OCI-M1 (cell line): ENCODE measurements around the gene LYST.
"Not testable (repeated sequence)": the region's sequence is repeated elsewhere in the genome, so short reads cannot be mapped to it uniquely, and the experiment has no call there.

Experiments used
- DNase-seq: peaks from one replicate; lab custom pipeline; 2025; lab: John Stamatoyannopoulos, UW

LYST gene

DNA sequence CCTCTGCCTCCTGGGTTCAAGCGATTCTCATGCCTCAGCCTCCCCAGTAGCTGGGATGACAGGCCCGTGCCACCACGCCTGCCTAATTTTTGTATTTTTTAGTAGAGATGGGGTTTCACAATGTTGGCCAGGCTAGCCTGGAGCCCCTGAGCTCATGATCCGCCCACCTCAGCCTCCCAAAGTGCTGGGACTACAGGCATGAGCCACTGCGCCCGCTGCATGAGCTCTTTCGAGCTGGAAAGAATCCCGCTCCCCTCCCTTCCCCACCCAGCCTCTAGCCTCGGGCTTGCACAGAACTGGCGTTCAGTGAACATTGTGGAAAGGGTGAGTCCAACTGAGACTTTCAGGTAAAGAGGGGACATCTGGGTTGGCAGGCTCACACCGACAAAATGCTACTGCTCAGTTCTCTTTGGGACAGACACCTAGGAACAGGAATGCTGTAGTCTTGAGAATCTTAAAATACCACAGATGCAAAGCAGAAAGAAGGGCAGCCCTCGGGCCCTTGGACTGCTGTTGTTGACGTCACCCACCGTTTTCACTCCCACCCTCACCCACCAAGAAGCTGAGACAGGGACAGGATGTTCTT lies 207.4 kb downstream of the LYST start:
- no peak for DNase-seq

DNA sequence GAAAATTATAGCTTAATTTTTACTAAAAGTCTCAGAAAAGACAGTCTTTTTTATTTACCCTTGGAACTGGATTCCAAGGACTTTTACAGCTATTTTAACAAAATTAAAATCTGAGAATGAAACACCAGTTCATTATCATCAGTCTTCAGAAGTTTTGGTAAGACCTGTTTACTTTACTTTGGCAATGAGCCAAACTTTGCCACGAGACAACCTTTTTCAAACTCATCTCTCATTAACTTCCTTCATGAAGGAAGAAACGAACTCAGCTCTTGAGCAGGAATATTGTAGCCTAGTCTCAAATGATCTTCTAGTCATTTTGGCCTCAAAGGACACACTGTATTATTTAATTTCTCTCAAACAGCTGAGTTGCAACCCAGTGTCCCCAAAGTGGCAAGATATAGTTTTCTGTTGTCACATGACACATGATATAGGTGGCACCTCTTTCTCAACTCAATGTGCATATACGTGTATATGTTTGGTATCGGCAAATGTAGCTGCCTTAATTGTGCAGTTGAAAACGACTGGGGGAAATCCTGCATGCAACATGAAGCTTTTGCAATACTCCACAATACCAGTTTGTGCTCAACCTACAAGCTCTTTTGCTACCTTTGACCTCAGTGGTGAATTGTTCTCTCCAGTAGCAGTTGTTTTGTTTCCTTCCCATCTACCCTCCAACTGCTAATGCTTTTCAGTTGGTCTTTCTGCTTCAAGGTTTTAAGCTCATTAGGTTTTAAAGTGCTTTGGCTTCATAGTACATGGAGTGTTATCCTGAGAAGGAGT lies 208.8 kb downstream of the LYST start:
- peak; percentile 26 for DNase-seq

- no peak for DNase-seq
Observed at GRCh38 chr1:235657269-235657668, 209.4 kb downstream of the LYST start.

DNA sequence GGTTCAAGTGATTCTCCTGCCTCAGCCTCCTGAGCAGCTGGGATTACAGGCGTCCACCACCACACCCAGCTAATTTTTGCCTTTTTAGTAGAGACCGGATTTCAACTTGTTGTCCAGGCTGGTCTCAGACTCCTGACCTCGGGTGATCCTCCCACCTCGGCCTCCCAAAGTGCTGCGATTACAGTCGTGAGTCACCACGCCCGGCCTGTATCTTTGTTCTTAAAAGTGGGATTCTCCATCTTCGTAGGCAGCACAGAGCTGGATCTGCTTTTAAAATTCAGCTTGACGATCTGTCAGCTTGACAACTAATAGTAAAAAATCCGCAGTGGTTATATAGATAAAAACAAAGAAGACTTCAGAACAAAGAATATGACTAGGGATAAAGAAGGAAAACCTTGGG lies 214.3 kb downstream of the LYST start:
- no peak for DNase-seq

DNA sequence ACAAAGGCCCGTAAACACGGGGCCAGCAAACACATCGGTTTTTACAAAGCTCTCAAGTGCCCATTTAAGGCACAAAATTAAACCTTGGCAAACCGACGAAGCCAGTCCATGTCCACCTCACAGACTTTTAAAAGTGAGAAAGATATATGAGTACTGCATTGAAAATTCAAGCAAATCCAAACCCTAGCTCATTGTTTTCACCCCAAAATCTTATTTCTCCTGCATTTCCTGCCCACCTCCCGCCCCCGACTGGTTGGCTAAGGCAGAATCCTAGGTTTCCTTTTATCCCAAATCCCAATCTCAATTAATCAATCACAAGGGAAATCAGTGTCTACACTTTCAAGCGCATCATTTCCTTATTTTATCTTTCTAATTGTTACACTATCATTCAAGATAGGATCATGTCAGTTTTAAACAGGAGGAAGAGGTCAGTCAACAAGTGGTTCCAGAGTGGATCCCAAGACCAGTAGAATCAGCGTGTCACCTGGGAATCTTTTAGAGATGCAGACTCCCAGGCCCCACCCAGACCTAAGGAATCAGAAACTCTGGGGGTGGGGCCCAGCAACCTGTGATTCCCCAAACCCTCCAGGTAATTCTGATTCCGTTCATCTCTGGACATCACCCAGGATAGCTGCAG lies 215.4 kb downstream of the LYST start:
- no peak for DNase-seq

GRCh38 chr1:235650341-235651169 lies 216.2 kb downstream of the LYST start:
- DNase-seq, result no peak

- no peak for DNase-seq
Observed at GRCh38 chr1:235649368-235650163, 217.1 kb downstream of the LYST start, which contains the start of gene GNG4. GNG4 (minus strand) TSS chr1:235649784; CDS start chr1:235583838, 65,946 bp downstream.

DNA sequence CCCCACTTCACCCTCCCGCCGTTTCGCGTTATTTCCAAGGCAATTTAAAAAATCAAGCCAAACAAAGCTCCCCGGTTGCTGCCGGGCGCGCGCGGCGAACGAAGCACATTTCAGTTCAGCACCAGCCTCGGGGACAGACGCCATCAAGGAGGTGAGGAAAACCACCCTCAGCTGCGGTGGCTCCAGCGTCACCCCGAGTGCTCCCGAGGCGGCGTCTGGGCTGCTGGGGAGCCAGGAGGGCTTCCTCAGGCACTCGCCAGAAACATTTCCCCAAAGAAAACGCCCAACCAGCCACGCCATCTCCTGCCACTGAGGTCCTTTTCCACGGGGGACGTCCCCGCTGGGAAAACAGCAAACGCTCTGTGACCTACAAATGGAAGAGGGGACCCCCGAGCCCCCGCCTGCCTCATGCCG lies 217.7 kb downstream of the LYST start:
- DNase-seq, result no peak

GRCh38 chr1:235648407-235648907 lies 218.2 kb downstream of the LYST start:
- no peak for DNase-seq

DNA sequence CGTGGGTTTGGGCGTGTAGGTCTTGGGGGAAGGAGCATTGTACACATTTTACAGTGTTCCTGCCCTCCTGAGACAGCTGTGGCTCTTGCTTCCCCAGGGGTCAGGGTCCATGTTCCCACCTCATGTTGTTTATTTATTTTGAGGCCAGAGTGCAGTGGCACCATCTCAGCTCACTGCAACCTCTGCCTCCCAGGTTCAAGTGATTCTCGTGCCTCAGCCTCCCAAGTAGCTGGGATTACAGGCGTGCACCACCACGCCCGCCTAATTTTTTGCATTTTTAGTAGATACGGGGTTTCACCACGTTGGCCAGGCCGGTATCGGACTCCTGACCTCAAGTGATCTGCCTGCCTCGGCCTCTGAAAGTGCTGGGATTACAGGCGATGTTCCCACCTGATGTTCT lies 219.2 kb downstream of the LYST start:
- DNase-seq, result not testable (repeated sequence)

DNA sequence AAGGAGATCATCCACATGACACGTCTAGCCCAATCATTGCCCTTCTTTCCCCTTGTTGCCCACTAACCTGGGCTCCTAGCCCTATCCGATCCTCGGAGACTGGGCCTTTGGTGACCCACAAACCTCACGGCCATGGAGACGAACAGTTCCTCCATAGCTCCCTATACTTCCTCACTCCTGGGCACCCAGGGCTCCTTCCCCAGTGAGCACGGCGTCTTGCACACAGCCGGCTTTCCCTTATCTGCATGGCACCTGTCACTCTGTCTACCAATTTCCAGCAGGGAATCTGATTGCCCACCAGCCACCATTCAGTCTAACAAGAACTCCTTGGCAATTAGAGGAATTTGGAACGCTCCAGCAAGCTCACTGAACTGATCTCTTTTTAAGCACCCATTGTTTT lies 220.2 kb downstream of the LYST start:
- DNase-seq, result no peak

GRCh38 chr1:235644693-235645305 lies 221.9 kb downstream of the LYST start:
- no peak for DNase-seq

- DNase-seq, result no peak
Observed at GRCh38 chr1:235643837-235644692, 222.6 kb downstream of the LYST start.

DNA sequence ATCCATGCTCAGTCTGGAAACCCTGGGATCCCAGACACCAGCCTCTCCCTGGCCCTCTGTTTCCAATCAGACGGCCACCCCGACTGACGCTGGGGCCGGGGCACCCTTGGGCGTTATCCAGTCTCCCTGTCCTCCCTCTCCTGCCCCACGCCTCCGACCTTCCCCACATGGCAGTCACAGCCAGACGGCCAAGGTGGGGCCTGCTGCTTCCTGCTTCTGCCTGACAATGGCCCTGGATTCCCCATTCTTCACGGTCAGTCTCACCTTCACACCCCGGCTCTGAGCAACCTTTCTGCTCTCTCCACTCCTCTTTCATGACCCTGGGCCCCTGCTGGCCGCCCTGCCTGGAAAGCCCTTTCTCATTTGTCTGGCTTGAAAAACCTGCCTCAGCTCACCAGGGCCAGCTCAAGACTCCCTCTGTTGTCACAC lies 223.7 kb downstream of the LYST start:
- DNase-seq, result no peak

- peak; percentile 33 for DNase-seq
Observed at GRCh38 chr1:235642011-235642942, 224.4 kb downstream of the LYST start.

DNA sequence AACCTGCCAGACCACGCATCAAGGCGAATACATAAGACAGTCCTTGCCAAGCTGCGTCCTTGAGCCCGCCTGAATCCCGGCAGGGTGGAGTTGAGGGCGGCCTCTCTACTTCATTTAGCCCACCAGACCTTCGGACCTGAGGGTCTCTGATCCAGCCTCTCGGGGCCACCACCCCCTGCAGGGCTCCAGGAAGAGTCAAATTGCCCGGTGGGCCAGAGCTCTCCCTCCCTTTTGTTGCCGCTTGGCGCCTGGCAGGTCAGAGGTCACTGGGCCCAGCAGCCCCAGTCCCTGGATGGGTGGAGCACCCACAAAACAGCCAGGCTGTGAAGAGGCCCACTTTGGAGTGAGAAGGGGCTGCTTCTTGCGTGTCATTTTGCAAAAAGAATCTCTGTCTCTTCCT lies 226.1 kb downstream of the LYST start:
- DNase-seq, result no peak

GRCh38 chr1:235639226-235640205 lies 227.2 kb downstream of the LYST start:
- DNase-seq, result no peak
